ENCODE data around the gene BMX. TPM values are rescaled to one million over a fixed set of nuclear protein-coding genes. Genes with fewer than 3 reads are reported as not detected.

BMX gene
- total and polyA plus RNA-seq, 7 experiments from 2014 or later = not detected

GRCh38 chrX:15601932-15602331 is 101.3 kb downstream of the BMX start:
- ChIA-PET POLR2A (no interaction called here), CTCF (no interaction called here)
- Histone ChIP-seq H3K4me3 (ENCODE audit: low read length) (no peak overlapping the region), H3K9me3 (ENCODE audit: control insufficient read depth in 2 of 3, low read length in 3 of 3) (no peaks in the 10 kb centered on the region), H3K27ac (ENCODE audit: low read depth, low read length) (no peak overlapping the region), H3K27me3 (ENCODE audit: control insufficient read depth in 2 of 2, insufficient read depth in 2 of 2, low read length in 2 of 2) (no peaks in the 10 kb centered on the region), H3K4me1 (ENCODE audit: control insufficient read depth in 2 of 2, insufficient read depth in 2 of 2, low read length in 2 of 2) (no peaks in the 10 kb centered on the region), H3K36me3 (ENCODE audit: control insufficient read depth in 2 of 3, insufficient read depth in 3 of 3, low read length in 3 of 3) (no peaks in the 10 kb centered on the region)
- DNase-seq = no peak
- Mint-ChIP-seq H3K27me3 (peaks cover 0 to 20% (median 5%) of the 10 kb centered on the region in 5 donors), H3K9me3 (no peaks in the 10 kb centered on the region), H3K4me1 (no peaks in the 10 kb centered on the region), H3K36me3 (no peaks in the 10 kb centered on the region), H3K4me3 (no peak overlapping the region), H3K27ac (no peak overlapping the region)
- intact Hi-C loops (cut with micrococcal nuclease) = no loop called here
- ATAC-seq = no peak

GRCh38 chrX:15602761-15603160 is 102.2 kb downstream of the BMX start:
- POLR2A ChIA-PET = no interaction called here

GRCh38 chrX:15605226-15605625 is 104.6 kb downstream of the BMX start:
- peaks cover 0 to 7% (median 0%) of the 10 kb centered on the region in 11 donors for H3K9me3 Mint-ChIP-seq
- no peak overlapping the region for H3K4me3 Mint-ChIP-seq
- intact Hi-C loops (cut with micrococcal nuclease) = no loop called here
- Histone ChIP-seq H3K4me1 (ENCODE audit: control insufficient read depth in 2 of 2, insufficient read depth in 2 of 2, low read length in 2 of 2) (no peaks in the 10 kb centered on the region), H3K36me3 (ENCODE audit: control insufficient read depth in 2 of 3, insufficient read depth in 3 of 3, low read length in 3 of 3) (no peaks in the 10 kb centered on the region), H3K4me3 (ENCODE audit: low read length) (no peak overlapping the region), H3K9me3 (ENCODE audit: control insufficient read depth in 2 of 3, low read length in 3 of 3) (no peaks in the 10 kb centered on the region), H3K27ac (ENCODE audit: low read depth, low read length) (no peak overlapping the region), H3K27me3 (ENCODE audit: control insufficient read depth in 2 of 2, insufficient read depth in 2 of 2, low read length in 2 of 2) (no peaks in the 10 kb centered on the region)
- DNase-seq = no peak
- ChIA-PET CTCF (no interaction called here), POLR2A (no interaction called here)
- H3K27me3 Mint-ChIP-seq = peaks cover 0 to 20% (median 8%) of the 10 kb centered on the region in 5 donors
- no peak for ATAC-seq
- no peaks in the 10 kb centered on the region for H3K36me3 Mint-ChIP-seq
- H3K27ac Mint-ChIP-seq = no peak overlapping the region
- no peaks in the 10 kb centered on the region for H3K4me1 Mint-ChIP-seq

More at GRCh38 chrX:15602761-15603160, 102.2 kb downstream of the BMX start:
- ATAC-seq = no peak
- Mint-ChIP-seq H3K36me3 (no peaks in the 10 kb centered on the region), H3K9me3 (no peaks in the 10 kb centered on the region), H3K27ac (no peak overlapping the region), H3K27me3 (peaks cover 0 to 20% (median 7%) of the 10 kb centered on the region in 5 donors), H3K4me1 (no peaks in the 10 kb centered on the region), H3K4me3 (no peak overlapping the region)
- Histone ChIP-seq H3K36me3 (ENCODE audit: control insufficient read depth in 2 of 3, insufficient read depth in 3 of 3, low read length in 3 of 3) (no peaks in the 10 kb centered on the region), H3K27ac (ENCODE audit: low read depth, low read length) (no peak overlapping the region), H3K4me3 (ENCODE audit: low read length) (no peak overlapping the region), H3K9me3 (ENCODE audit: control insufficient read depth in 2 of 3, low read length in 3 of 3) (no peaks in the 10 kb centered on the region), H3K27me3 (ENCODE audit: control insufficient read depth in 2 of 2, insufficient read depth in 2 of 2, low read length in 2 of 2) (no peaks in the 10 kb centered on the region), H3K4me1 (ENCODE audit: control insufficient read depth in 2 of 2, insufficient read depth in 2 of 2, low read length in 2 of 2) (no peaks in the 10 kb centered on the region)
- CTCF ChIA-PET = no interaction called here
- intact Hi-C loops (cut with micrococcal nuclease) = no loop called here
- DNase-seq = no peak

Other genes starting within 250 kb of the BMX start
- 1 to 10 TPM in 1 of 5 experiments, under 1 TPM in 3, not detected in 1; 0.62 to 1.9 (median 0.81) TPM for gene ASB9, start 230.7 kb upstream of the BMX start, total RNA-seq
- gene ASB9, start 230.7 kb upstream of the BMX start, polyA plus RNA-seq = 1 to 10 TPM; 1.6 to 2.4 TPM
- gene ASB11, start 185.2 kb upstream of the BMX start, total RNA-seq = not detected
- not detected for gene ASB11, start 185.2 kb upstream of the BMX start, polyA plus RNA-seq
- gene PIGA, start 165.3 kb upstream of the BMX start, total RNA-seq = 100 to 1,000 TPM in 1 of 5 experiments, 10 to 100 TPM in 4; 23.8 to 102 (median 27.8) TPM
- 1 to 10 TPM; 4.0 to 6.3 TPM for gene PIGA, start 165.3 kb upstream of the BMX start, polyA plus RNA-seq
- gene VEGFD, start 116.4 kb upstream of the BMX start, total RNA-seq = not detected
- gene VEGFD, start 116.4 kb upstream of the BMX start, polyA plus RNA-seq = not detected
- gene PIR, start 7.5 kb upstream of the BMX start, total RNA-seq = 1 to 10 TPM in 1 of 5 experiments, under 1 TPM in 2, not detected in 2; 0.49 to 4.6 (median 0.70) TPM
- gene PIR, start 7.5 kb upstream of the BMX start, polyA plus RNA-seq = not detected
- not detected for gene ACE2, start 100.2 kb downstream of the BMX start, total RNA-seq
- gene ACE2, start 100.2 kb downstream of the BMX start, polyA plus RNA-seq = not detected
- under 1 TPM in 4 of 5 experiments, not detected in 1; 0.32 to 0.81 (median 0.54) TPM for gene CLTRN, start 164.0 kb downstream of the BMX start, total RNA-seq
- gene CLTRN, start 164.0 kb downstream of the BMX start, polyA plus RNA-seq = under 1 TPM; 0.13 to 0.60 TPM
- 10 to 100 TPM; 16.4 to 64.6 (median 39.5) TPM for gene CA5B, start 237.5 kb downstream of the BMX start, total RNA-seq
- gene CA5B, start 237.5 kb downstream of the BMX start, polyA plus RNA-seq = 10 to 100 TPM; 55.8 to 63.5 TPM

Data from naive thymus-derived CD4-positive, alpha-beta T cell (primary cell).